DMS53 treated with DMSO at 0.1 percent for 48 hours (cell line): ENCODE measurements around the gene TRIM25.

ENCODE experiments used
- DNase-seq: peaks from one replicate; lab custom pipeline; 2025; ENCODE audit not compliant: unreplicated experiment; lab: John Stamatoyannopoulos, UW

The TRIM25 gene

DNA sequence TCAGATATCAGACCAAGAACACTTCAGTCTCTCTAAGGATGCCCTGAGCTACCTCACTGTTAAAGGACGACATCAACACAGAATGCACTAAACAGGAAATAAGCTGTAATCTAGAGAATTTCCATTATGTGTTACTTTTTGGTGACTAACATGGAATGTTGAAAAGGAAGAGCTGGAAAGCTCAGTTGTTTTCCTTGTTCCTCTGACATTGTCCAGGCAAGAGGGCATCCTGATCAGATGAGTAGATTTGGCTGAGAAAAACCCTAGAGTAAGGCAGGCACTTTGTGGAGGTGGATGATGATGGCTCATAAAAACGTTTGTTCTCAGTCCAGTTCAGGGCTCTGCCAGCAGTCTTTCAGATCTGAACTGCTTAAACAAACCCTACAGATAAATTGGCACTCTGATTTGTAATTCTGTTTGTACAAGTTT, 45.9 kb downstream of the TRIM25 start:
- no peak for DNase-seq

DNA sequence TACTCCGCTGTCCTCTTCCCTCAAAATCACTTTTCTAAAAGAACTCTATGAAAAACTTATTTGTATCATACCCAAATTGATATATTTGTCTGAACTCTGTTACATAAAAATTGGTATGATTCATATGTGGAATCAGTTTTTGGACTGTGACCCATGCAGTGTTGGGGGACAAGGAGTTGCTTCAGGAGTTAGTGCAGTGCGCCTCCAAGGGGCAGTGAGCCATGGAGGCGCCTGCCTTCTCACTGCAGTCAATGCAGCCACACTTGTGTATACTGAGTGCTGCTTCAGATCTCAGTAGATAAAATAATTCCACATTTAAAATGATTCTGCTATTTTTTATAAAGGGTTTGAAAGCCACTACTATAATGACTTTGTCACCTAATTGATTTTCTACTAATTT, 47.4 kb downstream of the TRIM25 start:
- DNase-seq = no peak

DNA sequence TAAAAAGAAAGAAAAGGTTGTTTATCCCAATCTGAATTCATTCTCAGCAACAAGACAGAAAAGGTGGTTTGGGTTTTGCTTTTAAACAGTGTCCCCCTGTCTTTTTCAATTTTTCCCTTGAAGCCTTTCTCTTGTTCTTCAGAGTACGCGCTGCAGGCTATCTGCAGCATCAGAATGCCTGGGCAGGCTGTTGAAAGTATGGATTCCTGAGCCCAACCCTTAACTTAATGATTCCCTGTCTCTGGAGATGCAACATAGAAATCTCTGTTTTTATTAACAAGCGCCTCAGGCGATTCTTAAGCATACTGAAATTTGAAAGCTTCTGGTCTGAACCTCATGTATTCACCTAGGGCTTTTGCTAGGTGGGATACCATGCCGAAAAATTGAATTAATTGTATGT, 47.8 kb downstream of the TRIM25 start:
- DNase-seq = no peak

DNA sequence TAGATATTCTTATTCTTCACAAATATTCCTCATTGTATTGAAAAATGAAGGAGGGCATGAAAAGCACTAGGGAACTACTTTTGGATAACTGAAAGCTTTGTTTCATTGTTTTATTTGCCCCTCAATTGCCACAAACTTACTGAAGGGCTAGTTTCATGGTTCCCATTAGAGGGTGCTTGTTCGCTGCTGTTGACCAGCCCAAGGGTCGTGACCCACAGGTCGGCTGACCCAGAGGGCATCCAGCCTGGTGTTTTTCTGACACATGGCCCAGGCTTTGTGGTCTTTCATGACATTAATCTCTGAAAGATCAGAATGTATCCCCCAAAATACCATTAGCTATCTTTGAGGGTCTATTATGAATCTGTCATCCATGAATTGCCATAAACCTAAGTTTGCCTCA, 49.9 kb downstream of the TRIM25 start:
- DNase-seq = no peak

GRCh38 chr17:56861899-56862298, 52.0 kb downstream of the TRIM25 start:
- no peak for DNase-seq

- no peak for DNase-seq
Observed at GRCh38 chr17:56851008-56851407, 62.8 kb downstream of the TRIM25 start.

GRCh38 chr17:56850591-56850990, 63.3 kb downstream of the TRIM25 start:
- DNase-seq = no peak

DNA sequence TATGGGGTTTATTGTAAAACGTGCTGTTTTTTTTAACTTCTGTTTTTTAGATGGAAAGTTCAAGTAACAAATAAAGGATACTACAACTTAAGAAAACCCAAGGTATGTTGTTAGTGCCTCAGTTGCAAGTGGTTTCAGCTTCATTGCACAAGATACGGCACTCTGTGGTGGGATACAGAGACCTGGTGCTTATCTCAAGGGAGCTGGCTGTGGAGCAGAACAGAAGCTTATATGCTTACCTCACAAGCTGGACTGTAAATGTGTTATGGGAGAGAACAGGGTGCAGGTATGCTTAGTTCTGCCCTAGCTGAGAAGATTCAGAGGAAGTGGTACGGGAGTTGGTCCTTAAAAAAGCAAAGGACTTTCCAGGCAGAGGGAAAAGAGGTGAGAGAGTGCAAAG, 64.7 kb downstream of the TRIM25 start:
- DNase-seq = no peak

- no peak for DNase-seq
Observed at GRCh38 chr17:56847106-56847505, 66.7 kb downstream of the TRIM25 start.

DNA sequence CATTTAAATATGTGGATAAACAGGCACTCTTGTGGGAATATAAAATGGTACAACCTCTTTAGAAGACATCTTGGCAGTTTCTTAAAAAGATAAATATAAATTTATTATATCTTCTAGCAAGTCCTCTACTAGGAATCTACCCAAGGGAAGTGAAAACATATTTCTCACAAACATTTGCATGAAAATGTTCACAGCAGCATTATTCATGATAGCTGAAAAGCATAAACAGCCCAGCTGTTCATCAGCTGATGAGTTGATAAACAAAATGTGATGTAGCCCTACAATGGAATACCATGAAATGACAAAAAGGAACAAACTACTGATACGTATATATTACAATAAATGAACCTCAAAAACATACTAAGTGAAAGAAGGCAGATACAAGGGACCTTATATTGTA, 67.9 kb downstream of the TRIM25 start:
- no peak for DNase-seq

DNA sequence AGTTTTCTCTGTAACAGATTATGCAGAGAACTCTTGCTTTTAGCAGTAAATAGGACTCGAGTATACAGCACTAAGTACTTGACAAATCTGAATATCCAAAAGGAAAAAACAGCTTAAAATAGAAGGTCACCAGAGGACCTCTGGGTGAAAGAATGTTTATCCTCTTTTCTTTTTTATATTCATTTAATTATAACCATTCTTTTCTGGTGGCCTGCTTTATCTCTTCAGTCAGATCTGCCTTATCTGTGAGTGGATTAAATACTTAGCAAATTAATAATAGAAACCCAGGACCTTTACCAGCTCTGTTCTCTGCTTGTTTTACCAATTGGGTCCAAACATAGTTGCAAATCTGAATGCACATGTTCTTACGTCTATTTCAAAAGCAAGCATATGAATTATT, 71.3 kb downstream of the TRIM25 start:
- DNase-seq = no peak

- no peak for DNase-seq
Observed at GRCh38 chr17:56838687-56839086, 75.2 kb downstream of the TRIM25 start.
